ENCODE measurements around the gene FYN. TPM values are rescaled to one million over a fixed set of nuclear protein-coding genes. Genes with fewer than 3 reads are reported as not detected.
A peak's percentile ranks its signal among the peaks of the same experiment; 100 is the strongest.

FYN gene
- total and polyA plus RNA-seq, 2 of the 13 experiments (the other 11 are each of a cell fraction or from before 2014, with no cell fraction given): 15.5 to 24.6 TPM

DNA sequence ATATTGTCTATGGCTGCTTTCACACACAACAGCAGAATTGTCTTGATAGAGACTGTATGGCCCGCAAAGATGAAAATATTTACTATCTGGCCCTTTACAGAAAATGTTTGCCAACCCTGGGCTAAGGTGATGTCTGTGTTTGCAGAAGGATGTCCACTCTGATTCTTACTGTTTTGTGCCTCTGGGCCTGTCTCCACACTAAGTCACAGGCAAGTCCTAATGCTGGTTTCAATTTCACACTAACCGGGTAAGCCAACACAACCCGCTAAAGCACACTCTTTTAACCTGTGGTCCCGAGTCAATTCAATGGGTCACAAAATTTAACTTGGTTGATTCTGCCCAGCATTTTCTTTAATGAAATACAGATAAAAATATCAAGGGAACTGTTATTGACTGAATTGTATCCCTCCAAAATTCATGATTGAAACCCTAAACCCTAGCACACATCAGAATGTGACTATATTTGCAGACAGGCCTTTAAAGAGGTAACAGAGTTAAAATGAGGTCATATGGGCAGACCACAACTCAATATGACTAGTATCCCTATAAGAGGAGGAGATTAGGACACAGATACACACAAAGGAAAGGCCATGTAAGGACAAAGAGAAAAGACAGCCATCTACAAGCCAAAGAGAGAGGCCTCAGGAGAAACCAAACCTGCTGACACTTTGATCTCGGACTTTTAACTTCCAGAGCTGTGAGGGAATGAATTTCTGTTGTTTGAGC, 78.4 kb downstream of the FYN start (continued):
- TF ChIP-seq TBX3 (IDR thresholded peaks at IDR 0.05; ENCODE audit: borderline replicate concordance) (no peak), NR2F2 (IDR thresholded peaks at IDR 0.05; ENCODE audit: borderline replicate concordance, low read depth) (no peak), ARNTL (CRISPR knock-in tag; IDR thresholded peaks at IDR 0.05) (no peak), EEA1 (CRISPR knock-in tag; IDR thresholded peaks at IDR 0.05; ENCODE audit: borderline replicate concordance) (no peak), RAD21 (CRISPR knock-in tag; IDR thresholded peaks at IDR 0.05) (no peak), MEIS2 (CRISPR knock-in tag; IDR thresholded peaks at IDR 0.05) (no peak), ZNF652 (CRISPR knock-in tag; IDR thresholded peaks at IDR 0.05; ENCODE audit: borderline replicate concordance, low read depth) (no peak), THRA (CRISPR knock-in tag; IDR thresholded peaks at IDR 0.05; ENCODE audit: borderline replicate concordance) (peak; percentile 92; the same call in 1 of the 2 replicates), ZSCAN21 (CRISPR knock-in tag; IDR thresholded peaks at IDR 0.05; ENCODE audit: borderline replicate concordance) (no peak), ZBTB1 (CRISPR knock-in tag; IDR thresholded peaks at IDR 0.05; ENCODE audit: borderline replicate concordance) (no peak), TRIM24 (CRISPR knock-in tag; IDR thresholded peaks at IDR 0.05) (no peak), FOXO1 (CRISPR knock-in tag; IDR thresholded peaks at IDR 0.05) (no peak)
- TF ChIP-seq, protein P1, sequence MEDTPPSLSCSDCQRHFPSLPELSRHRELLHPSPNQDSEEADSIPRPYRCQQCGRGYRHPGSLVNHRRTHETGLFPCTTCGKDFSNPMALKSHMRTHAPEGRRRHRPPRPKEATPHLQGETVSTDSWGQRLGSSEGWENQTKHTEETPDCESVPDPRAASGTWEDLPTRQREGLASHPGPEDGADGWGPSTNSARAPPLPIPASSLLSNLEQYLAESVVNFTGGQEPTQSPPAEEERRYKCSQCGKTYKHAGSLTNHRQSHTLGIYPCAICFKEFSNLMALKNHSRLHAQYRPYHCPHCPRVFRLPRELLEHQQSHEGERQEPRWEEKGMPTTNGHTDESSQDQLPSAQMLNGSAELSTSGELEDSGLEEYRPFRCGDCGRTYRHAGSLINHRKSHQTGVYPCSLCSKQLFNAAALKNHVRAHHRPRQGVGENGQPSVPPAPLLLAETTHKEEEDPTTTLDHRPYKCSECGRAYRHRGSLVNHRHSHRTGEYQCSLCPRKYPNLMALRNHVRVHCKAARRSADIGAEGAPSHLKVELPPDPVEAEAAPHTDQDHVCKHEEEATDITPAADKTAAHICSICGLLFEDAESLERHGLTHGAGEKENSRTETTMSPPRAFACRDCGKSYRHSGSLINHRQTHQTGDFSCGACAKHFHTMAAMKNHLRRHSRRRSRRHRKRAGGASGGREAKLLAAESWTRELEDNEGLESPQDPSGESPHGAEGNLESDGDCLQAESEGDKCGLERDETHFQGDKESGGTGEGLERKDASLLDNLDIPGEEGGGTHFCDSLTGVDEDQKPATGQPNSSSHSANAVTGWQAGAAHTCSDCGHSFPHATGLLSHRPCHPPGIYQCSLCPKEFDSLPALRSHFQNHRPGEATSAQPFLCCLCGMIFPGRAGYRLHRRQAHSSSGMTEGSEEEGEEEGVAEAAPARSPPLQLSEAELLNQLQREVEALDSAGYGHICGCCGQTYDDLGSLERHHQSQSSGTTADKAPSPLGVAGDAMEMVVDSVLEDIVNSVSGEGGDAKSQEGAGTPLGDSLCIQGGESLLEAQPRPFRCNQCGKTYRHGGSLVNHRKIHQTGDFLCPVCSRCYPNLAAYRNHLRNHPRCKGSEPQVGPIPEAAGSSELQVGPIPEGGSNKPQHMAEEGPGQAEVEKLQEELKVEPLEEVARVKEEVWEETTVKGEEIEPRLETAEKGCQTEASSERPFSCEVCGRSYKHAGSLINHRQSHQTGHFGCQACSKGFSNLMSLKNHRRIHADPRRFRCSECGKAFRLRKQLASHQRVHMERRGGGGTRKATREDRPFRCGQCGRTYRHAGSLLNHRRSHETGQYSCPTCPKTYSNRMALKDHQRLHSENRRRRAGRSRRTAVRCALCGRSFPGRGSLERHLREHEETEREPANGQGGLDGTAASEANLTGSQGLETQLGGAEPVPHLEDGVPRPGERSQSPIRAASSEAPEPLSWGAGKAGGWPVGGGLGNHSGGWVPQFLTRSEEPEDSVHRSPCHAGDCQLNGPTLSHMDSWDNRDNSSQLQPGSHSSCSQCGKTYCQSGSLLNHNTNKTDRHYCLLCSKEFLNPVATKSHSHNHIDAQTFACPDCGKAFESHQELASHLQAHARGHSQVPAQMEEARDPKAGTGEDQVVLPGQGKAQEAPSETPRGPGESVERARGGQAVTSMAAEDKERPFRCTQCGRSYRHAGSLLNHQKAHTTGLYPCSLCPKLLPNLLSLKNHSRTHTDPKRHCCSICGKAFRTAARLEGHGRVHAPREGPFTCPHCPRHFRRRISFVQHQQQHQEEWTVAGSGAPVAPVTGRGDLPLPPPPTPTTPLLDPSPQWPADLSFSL (CRISPR knock-in tag; IDR thresholded peaks at IDR 0.05): 0 out of 2 replicates have a peak, but pooled peaks have one; percentile 33
- TF ChIP-seq, protein P2, sequence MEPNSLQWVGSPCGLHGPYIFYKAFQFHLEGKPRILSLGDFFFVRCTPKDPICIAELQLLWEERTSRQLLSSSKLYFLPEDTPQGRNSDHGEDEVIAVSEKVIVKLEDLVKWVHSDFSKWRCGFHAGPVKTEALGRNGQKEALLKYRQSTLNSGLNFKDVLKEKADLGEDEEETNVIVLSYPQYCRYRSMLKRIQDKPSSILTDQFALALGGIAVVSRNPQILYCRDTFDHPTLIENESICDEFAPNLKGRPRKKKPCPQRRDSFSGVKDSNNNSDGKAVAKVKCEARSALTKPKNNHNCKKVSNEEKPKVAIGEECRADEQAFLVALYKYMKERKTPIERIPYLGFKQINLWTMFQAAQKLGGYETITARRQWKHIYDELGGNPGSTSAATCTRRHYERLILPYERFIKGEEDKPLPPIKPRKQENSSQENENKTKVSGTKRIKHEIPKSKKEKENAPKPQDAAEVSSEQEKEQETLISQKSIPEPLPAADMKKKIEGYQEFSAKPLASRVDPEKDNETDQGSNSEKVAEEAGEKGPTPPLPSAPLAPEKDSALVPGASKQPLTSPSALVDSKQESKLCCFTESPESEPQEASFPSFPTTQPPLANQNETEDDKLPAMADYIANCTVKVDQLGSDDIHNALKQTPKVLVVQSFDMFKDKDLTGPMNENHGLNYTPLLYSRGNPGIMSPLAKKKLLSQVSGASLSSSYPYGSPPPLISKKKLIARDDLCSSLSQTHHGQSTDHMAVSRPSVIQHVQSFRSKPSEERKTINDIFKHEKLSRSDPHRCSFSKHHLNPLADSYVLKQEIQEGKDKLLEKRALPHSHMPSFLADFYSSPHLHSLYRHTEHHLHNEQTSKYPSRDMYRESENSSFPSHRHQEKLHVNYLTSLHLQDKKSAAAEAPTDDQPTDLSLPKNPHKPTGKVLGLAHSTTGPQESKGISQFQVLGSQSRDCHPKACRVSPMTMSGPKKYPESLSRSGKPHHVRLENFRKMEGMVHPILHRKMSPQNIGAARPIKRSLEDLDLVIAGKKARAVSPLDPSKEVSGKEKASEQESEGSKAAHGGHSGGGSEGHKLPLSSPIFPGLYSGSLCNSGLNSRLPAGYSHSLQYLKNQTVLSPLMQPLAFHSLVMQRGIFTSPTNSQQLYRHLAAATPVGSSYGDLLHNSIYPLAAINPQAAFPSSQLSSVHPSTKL (CRISPR knock-in tag; IDR thresholded peaks at IDR 0.05): peak; percentile 55; the same call in 1 of the 2 replicates
- TF ChIP-seq, protein P3, sequence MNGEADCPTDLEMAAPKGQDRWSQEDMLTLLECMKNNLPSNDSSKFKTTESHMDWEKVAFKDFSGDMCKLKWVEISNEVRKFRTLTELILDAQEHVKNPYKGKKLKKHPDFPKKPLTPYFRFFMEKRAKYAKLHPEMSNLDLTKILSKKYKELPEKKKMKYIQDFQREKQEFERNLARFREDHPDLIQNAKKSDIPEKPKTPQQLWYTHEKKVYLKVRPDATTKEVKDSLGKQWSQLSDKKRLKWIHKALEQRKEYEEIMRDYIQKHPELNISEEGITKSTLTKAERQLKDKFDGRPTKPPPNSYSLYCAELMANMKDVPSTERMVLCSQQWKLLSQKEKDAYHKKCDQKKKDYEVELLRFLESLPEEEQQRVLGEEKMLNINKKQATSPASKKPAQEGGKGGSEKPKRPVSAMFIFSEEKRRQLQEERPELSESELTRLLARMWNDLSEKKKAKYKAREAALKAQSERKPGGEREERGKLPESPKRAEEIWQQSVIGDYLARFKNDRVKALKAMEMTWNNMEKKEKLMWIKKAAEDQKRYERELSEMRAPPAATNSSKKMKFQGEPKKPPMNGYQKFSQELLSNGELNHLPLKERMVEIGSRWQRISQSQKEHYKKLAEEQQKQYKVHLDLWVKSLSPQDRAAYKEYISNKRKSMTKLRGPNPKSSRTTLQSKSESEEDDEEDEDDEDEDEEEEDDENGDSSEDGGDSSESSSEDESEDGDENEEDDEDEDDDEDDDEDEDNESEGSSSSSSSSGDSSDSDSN (CRISPR knock-in tag; IDR thresholded peaks at IDR 0.05): no peak

All from HepG2 (cell line).